Omental fat pad (tissue), 4 donors: Measurements from ENCODE around the gene FAM186B. TPM values are rescaled to one million over a fixed set of nuclear protein-coding genes. Genes with fewer than 3 reads are reported as not detected.

ENCODE experiments used
- ATAC-seq: fragments of 150-250 bp; one replicate; pipeline ENCODE4 v1.9.1; 2016; ENCODE audit warnings: mild to moderate bottlenecking, moderate library complexity; ENCODE audit not compliant: low FRiP score
- DNase-seq: peaks from one replicate; pipeline ENCODE4 v3.0.0-alpha.2; 2019; ENCODE audit warnings: low spot score
- small RNA-seq: library from RNA; depleted of rRNA; stranded (forward); fragments of <200 nt; gene quantifications from one replicate; pipeline ENCODE3, GENCODE V24; 2016
- total RNA-seq, 4 donors: library from RNA; depleted of rRNA; stranded (reverse); fragments of >200 nt; gene quantifications; one replicate each; pipeline ENCODE4 v1.1.0, GENCODE V29; 2016
- TF ChIP-seq, protein P1 (sequence below), 3 donors: fragments of 450-650 bp; IDR thresholded peaks; one replicate each; pipeline ENCODE4 v1.5.1; 2016 to 2017; ENCODE audit warnings: antibody characterized with exemption in 3 of 3, mild to moderate bottlenecking in 3 of 3, moderate library complexity in 2 of 3

FAM186B gene
- total RNA-seq, 4 donors from 2014 or later = 0.25 to 0.84 (median 0.48) TPM; not detected in 1

DNA sequence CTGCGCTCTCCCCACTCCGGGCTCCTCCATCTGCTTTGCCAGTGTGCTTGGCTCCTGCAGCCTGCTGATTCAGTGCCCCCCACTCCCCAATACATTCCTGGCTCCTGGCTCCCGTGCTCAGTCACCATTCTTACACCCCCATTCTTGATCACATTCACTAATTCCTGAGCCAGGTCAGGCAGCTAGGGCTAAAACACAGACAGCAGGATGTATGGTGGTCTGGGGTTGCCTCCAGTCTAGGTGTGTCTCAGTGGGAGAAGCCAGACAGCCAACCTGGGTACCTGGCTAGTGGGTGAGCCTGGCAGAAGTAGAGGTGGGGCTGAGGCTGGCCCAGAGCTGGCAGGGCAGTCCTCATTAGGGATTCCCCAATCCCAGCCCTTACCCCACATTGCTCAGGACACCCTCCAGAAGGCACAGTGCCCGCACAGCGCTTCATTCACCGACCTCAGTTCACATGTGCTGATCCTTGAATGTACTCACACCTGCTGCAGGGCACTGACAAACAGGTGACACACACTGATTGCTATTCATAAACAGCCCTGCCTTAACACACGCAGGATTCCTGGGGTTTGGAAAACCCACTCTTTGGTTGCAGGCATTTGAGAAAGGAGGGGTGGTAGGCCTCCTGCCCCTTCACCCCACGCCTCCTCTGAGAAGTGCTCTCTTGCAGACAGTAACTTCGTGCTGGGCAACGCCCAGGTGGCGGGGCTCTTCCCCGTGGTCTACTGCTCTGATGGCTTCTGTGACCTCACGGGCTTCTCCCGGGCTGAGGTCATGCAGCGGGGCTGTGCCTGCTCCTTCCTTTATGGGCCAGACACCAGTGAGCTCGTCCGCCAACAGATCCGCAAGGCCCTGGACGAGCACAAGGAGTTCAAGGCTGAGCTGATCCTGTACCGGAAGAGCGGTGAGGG is 65.0 kb downstream of the FAM186B start:
- DNase-seq (no peak), ATAC-seq (no peak)
- TF ChIP-seq, protein P1, sequence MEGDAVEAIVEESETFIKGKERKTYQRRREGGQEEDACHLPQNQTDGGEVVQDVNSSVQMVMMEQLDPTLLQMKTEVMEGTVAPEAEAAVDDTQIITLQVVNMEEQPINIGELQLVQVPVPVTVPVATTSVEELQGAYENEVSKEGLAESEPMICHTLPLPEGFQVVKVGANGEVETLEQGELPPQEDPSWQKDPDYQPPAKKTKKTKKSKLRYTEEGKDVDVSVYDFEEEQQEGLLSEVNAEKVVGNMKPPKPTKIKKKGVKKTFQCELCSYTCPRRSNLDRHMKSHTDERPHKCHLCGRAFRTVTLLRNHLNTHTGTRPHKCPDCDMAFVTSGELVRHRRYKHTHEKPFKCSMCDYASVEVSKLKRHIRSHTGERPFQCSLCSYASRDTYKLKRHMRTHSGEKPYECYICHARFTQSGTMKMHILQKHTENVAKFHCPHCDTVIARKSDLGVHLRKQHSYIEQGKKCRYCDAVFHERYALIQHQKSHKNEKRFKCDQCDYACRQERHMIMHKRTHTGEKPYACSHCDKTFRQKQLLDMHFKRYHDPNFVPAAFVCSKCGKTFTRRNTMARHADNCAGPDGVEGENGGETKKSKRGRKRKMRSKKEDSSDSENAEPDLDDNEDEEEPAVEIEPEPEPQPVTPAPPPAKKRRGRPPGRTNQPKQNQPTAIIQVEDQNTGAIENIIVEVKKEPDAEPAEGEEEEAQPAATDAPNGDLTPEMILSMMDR (IDR thresholded peaks at IDR 0.05) = no peak

GRCh38 chr12:49539406-49540228 is 65.8 kb downstream of the FAM186B start:
- TF ChIP-seq, protein P1 (IDR thresholded peaks at IDR 0.05) = no peak
- ATAC-seq (no peak), DNase-seq (no peak)

- DNase-seq (no peak), ATAC-seq (peak; percentile 66)
These were observed 66.7 kb downstream of the FAM186B start, which contains the start of gene KCNH3 for GRCh38 chr12:49538510-49539403. KCNH3 (plus strand) TSS chr12:49539030; CDS start chr12:49539417, 387 bp downstream.

GRCh38 chr12:49537752-49538509 is 67.5 kb downstream of the FAM186B start:
- TF ChIP-seq, protein P1 (IDR thresholded peaks at IDR 0.05) = no peak
- DNase-seq (no peak), ATAC-seq (peak; percentile 45)

More at GRCh38 chr12:49538510-49539403, 66.7 kb downstream of the FAM186B start, which contains the start of gene KCNH3:
- TF ChIP-seq, protein P1 (IDR thresholded peaks at IDR 0.05) = no peak

Small RNAs within 50 kb of the gene (small RNA-seq; reads per million reads assigned to genes)
- not detected for gene HIGD1AP9
- not detected for gene POLR2KP1
- gene RNU6-834P = not detected

Other genes starting within 250 kb of the FAM186B start
- 10 to 100 TPM in 2 of 4 donors, 1 to 10 TPM in 2; 8.0 to 16.2 (median 9.7) TPM for gene SPATS2, start 238.2 kb downstream of the FAM186B start, total RNA-seq
- 1 to 10 TPM in 1 of 4 donors, under 1 TPM in 3; 0.63 to 1.7 (median 0.79) TPM for gene KCNH3, start 66.6 kb downstream of the FAM186B start, total RNA-seq
- gene MCRS1, start 37.5 kb downstream of the FAM186B start, total RNA-seq = 10 to 100 TPM; 31.2 to 57.2 (median 33.1) TPM
- 10 to 100 TPM in 1 of 4 donors, 1 to 10 TPM in 3; 7.0 to 19.4 (median 9.4) TPM for gene PRPF40B, start 17.9 kb upstream of the FAM186B start, total RNA-seq
- gene FMNL3, start 101.8 kb upstream of the FAM186B start, total RNA-seq = 10 to 100 TPM in 3 of 4 donors, 1 to 10 TPM in 1; 5.7 to 28.8 (median 22.1) TPM
- gene TMBIM6, start 135.9 kb upstream of the FAM186B start, total RNA-seq = 100 to 1,000 TPM; 337 to 481 (median 397) TPM
- gene NCKAP5L, start 222.8 kb upstream of the FAM186B start, total RNA-seq = 10 to 100 TPM; 14.2 to 20.3 (median 17.6) TPM
- 1 to 10 TPM; 1.9 to 3.5 (median 2.8) TPM for gene BCDIN3D, start 237.5 kb upstream of the FAM186B start, total RNA-seq